Measurements from ENCODE around the gene SLC35F1.
A peak's percentile ranks its signal among the peaks of the same experiment; 100 is the strongest.
"Not testable (repeated sequence)": the region's sequence is repeated elsewhere in the genome, so short reads cannot be mapped to it uniquely, and the experiment has no call there.

The SLC35F1 gene

GRCh38 chr6:117906958-117907600 lies at the start of gene SLC35F1:
Gene SLC35F1, plus strand, starts transcription at chr6:117907264.
- peak; percentile 3 for DNase-seq

DNA sequence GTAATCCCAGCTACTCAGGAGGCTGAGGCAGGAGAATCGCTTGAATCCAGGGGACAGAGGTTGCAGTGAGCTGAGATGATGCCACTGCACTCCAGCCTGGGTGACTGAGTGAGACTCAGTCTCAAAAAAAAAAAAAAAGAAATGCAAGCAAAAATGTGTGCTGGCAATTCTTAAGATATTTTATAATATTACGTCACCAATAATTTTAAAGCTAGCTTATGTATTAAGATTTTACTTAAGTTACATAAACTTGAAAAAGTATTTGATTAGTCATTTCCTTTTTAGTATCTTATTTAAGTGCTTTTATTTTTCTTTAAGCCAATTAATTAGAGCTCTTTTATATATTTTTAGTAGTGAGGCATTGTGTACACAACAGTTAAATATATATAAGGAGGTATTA lies 48.5 kb upstream of the SLC35F1 start:
- DNase-seq: not testable (repeated sequence)

GRCh38 chr6:117861545-117861944 lies 45.5 kb upstream of the SLC35F1 start:
- DNase-seq: no peak

GRCh38 chr6:117866561-117866960 lies 40.5 kb upstream of the SLC35F1 start:
- DNase-seq: no peak

DNA sequence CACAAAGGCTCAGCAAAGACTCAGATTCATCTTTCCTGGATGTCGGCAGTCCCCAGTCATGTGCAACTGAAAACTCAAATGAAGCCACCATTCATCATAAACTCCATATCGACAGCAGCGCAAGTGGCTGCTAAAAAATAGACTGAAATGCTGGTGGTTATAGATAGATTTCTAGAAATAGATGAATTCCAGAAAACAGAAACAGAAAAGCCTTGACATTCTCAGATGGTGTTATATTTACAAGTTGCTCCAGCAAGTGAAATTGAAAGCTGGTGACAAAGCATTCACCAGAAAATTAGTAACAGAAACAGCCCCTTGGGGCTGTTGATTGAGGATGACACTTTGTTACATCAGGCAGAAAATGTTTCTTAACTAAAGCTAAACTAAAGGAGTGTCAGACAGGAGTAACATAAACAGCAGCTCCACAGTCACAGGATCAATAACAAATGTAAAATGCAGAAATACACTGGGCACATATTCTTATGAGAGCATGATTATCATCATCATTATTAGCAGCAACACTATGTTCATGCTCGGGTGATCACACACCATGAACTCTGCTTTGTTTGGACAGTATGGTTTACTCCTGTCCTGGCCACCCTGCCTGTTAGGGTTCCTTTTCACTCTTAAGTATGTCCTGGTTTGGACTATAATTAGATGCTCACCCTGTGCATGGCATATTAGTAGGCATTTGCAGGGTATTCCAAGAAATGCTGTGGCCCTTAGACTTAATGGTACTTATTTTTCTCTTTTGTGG lies 36.4 kb upstream of the SLC35F1 start:
- DNase-seq: no peak

GRCh38 chr6:117880824-117881223 lies 26.2 kb upstream of the SLC35F1 start:
- no peak for DNase-seq

GRCh38 chr6:117890172-117890571 lies 16.9 kb upstream of the SLC35F1 start:
- DNase-seq: no peak

DNA sequence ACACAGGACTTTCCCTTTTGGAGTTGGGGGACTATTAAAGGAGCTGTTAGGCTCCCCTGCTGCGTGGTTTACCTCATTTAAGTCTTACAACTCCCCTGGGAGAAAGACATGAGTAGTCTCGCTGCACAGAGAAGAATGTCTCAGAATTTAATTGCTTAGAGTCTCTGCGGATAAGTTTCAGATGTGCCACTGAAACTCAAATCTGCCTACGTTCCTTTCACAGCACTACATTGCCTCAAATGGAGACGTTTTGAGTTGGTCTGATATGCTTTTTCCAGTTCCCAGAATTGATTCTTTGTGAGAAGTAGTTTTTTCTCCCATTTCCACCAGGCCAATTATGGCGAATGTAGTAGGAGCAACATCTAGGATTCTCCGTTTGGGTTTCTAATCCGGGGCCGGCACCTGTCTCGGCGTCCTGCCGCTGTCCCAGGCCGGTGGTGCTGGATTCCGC lies 532 bp upstream of the SLC35F1 start:
- no peak for DNase-seq

DNA sequence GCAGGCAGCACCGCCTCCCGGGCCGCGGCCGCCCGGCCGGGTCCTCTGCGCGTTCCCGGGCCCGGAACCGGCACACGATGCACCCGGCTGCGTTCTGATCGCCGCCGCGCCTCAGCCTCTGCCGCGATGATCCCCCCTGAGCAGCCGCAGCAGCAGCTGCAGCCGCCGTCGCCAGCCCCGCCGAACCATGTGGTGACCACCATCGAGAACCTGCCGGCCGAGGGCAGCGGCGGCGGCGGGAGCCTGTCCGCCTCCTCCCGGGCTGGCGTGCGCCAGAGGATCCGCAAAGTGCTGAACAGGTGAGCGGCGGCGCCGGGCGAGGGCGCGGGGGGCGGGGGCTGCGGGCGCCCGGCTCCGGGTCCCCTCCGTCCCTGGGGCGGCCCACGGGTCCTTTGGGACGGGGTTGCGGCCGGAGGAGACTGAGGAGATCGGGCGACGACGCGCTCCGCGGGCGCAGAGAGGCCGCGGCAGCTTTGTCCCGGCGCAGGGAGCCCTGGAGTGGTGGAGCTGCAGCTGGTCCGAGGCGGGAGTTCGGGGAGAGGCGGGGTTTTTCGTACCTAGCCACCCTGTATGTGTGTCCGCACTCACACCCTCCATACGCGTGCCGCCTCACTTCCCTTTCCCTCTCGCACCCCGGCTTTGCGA lies 659 bp downstream of the SLC35F1 start:
- DNase-seq: no peak

- DNase-seq: no peak
Measured at GRCh38 chr6:117908246-117909068, 1.4 kb downstream of the SLC35F1 start.

- DNase-seq: no peak
Measured at GRCh38 chr6:117909638-117910037, 2.6 kb downstream of the SLC35F1 start.

DNA sequence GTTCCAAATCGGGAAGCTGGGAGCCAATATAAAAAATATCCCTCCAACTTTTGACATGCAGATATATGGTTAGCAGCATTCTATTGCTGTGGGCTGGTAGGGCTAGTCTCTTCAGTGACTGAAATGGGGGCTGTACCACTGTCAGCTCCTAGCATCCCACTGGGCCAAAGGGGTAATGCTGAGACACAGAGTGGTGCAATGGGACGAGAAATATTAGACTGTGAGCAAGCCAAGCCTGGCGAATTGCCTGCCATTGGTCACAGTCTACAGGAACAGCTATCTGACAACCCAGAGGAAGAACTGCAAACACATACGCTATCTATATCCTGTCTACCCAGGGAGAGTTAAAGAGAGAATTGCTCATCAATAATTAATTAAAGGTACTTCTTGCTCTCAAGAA lies 3.5 kb downstream of the SLC35F1 start:
- no peak for DNase-seq

GRCh38 chr6:117911150-117911549 lies 4.1 kb downstream of the SLC35F1 start:
- no peak for DNase-seq

- DNase-seq: no peak
Measured at GRCh38 chr6:117911660-117912059, 4.6 kb downstream of the SLC35F1 start.

- no peak for DNase-seq
Measured at GRCh38 chr6:117915846-117916245, 8.8 kb downstream of the SLC35F1 start.

GRCh38 chr6:117916483-117916882 lies 9.4 kb downstream of the SLC35F1 start:
- no peak for DNase-seq

- no peak for DNase-seq
Measured at GRCh38 chr6:117917176-117917575, 10.1 kb downstream of the SLC35F1 start.

DNA sequence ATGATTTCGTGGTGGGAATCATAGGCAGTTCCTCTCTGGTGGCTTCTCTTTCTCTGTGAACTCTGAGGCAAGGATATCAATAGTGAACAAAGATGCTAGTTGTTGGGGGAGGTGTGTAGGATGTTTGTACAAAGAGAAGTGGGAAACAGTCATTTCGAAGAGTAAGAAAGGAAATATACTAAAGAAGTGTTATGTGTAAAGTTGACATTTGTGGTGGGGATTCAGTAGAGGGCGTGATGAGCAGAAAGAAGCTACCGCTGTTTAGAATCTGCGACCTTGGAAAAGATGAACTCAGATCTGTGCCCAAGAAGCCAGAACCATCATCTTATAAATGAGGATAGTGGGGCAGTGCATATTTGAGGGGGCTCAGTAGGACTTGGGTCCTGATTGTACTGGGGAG lies 11.4 kb downstream of the SLC35F1 start:
- DNase-seq: peak; percentile 3

DNA sequence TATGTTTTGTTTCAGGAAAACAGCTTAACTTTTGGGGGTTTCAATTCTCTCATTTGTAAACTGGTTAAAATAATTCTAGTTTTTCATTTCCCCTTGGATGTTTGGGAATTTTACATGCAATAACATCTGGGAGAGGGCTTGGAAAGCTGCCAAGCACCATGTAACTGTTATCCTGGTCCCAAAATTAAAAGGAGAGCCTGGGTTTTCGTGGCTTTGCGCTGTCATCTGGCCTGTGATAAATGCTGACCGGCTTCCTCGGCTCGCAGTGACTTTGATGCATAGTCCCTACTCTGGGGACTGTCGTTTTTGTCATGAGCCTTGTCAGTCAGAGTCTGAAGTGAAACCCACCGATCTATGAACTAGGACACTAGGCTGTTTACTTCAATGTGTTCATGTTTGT lies 12.2 kb downstream of the SLC35F1 start:
- DNase-seq: no peak

GRCh38 chr6:117919775-117920729 lies 13.0 kb downstream of the SLC35F1 start:
- DNase-seq: no peak

DNA sequence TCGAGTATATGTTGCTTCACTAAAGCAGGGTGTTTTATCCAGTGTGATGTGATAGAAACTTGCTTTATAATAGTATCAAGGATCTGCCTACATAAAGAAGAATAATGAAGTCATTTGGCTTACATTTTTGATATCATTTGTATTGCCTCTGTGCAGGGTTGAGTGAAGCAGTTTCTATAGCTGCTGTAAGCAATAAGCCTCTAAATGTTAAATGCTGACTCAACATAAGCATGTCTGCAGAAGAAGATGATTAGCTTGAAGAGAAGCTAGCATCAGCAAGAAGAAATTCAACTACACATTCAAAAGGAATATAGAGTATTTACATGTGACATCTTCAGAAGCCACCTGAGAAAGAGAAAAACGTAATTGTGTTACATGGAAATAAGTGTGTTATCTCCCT lies 17.6 kb downstream of the SLC35F1 start:
- DNase-seq: no peak

GRCh38 chr6:117927866-117928265 lies 20.8 kb downstream of the SLC35F1 start:
- DNase-seq: no peak

Measured in RPMI8226 (cell line).